Esophagus squamous epithelium (tissue), 5 donors: ENCODE results near the gene IQSEC1. TPM values are rescaled to one million over a fixed set of nuclear protein-coding genes. Genes with fewer than 3 reads are reported as not detected.

Experiments used
- DNase-seq: peaks from one replicate; lab custom pipeline; 2025; lab: John Stamatoyannopoulos, UW
- H3K27ac ChIP-seq, 4 donors: fragments of 200-600 bp; sonication (generic); one replicate each; pipeline ENCODE4 v1.5.1; 2016 to 2019; ENCODE audit warnings: mild to moderate bottlenecking in 1 of 4
- H3K27me3 ChIP-seq, 4 donors: fragments of 200-600 bp; sonication (generic); 1 replicate in 3 of 4; 2 replicates in 1 of 4; pipeline versions ENCODE4 v1.5.1 to v1.6.0; 2017 to 2021; ENCODE audit warnings: antibody characterized with exemption in 1 of 4
- H3K36me3 ChIP-seq, 3 donors: fragments of 200-600 bp; sonication (generic); one replicate each; pipeline ENCODE4 v1.5.1; 2016 to 2019
- H3K4me1 ChIP-seq, 3 donors: fragments of 200-600 bp; sonication (generic); one replicate each; pipeline ENCODE4 v1.5.1; 2017 to 2019
- H3K4me3 ChIP-seq, 4 donors: fragments of 200-600 bp; sonication (generic); 1 replicate in 3 of 4; 2 replicates in 1 of 4; pipeline ENCODE4 v1.5.1; 2016 to 2019; ENCODE audit warnings: mild to moderate bottlenecking in 2 of 4, moderate library complexity in 1 of 4
- H3K9me3 ChIP-seq, 3 donors: fragments of 200-600 bp; sonication (generic); one replicate each; pipeline ENCODE4 v1.5.1; 2016 to 2019
- POLR2A ChIP-seq, 4 donors: fragments of 450-650 bp; IDR thresholded peaks; one replicate each; pipeline ENCODE4 v1.6.1; 2017; ENCODE audit warnings: antibody characterized with exemption in 4 of 4, mild to moderate bottlenecking in 4 of 4, moderate library complexity in 3 of 4
- WGBS, 2 donors: methylation state at CpG; one replicate each; pipeline ENCODE4 v1.1.5; 2018; 5-methylcytosine and 5-hydroxymethylcytosine counted together
- intact Hi-C: fragments of 100-400 bp; cut with DNase I; formaldehyde crosslinking; loops from one replicate; pipeline ENCODE4 v1.15.0; 2022
- total RNA-seq, 4 donors: library from RNA; depleted of rRNA; stranded (reverse); fragments of >200 nt; gene quantifications; one replicate each; pipeline ENCODE4 v1.1.0, GENCODE V29; 2016
- TF ChIP-seq, protein P1 (sequence below), 6 experiments: fragments of 450-650 bp in 4 of 6; fragments of 200-600 bp in 2 of 6; sonication (generic) in 2 of 6; IDR thresholded peaks; one replicate each; pipeline ENCODE4 v1.5.1; 2016 to 2019; ENCODE audit warnings: antibody characterized with exemption in 6 of 6, mild to moderate bottlenecking in 4 of 6, moderate library complexity in 4 of 6
- donor health status: DM: yes; HTN: yes; CAD: no.

IQSEC1 gene
- total RNA-seq, 4 donors from 2014 or later = 7.3 to 27.1 (median 10.7) TPM

DNA sequence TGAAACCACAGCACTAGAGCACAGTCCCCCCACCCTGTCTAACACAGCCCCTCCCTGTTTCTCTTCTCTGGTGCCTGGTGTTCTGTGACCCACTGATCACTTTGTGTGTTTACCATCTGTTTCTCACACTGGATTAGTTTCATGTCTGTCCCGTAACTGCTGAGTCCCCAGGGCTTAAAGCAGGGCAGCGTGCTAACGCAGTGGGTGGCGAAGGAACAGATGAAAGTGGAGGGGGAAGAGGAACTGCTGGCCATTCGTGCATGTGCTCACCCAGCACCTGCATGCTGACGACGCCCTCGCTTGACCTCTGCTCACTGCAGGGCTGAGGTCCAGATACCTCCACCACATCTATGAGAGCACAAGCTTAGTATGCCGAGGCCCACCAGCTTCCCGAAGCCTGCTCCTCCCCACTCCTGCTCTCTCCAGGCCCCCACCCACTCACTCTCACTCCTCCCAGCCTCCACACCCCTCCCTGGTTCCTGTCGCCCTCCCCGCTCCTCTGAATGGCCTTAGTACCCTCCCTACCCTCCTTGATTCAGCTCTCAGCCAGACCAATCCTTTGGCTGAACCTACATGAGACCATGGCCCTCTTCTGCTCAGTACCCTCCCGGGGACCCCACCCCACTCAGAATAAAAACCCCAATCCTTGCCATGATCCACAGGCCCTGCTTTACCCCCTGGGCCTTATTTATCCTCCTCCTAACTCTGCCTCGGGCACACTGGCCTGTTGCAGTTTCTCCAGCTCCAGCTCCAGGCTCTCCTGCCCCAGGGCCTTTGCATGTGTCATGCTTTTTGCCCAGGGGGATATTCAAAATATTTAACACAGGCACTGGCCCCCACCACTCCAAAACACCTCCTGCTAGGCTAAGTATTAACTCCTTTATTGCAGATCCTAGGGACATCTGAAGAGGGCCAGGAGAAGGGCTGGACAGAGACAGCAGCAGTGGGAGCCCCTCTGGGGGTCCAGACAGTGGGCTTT lies 15.1 kb upstream of the IQSEC1 start:
- Histone ChIP-seq H3K4me3 (no peak overlapping the region), H3K4me1 (peaks cover 0 to 11% (median 9%) of the 10 kb centered on the region in 3 donors), H3K9me3 (no peaks in the 10 kb centered on the region), H3K27me3 (no peaks in the 10 kb centered on the region), H3K27ac (no peak overlapping the region), H3K36me3 (no peaks in the 10 kb centered on the region)
- WGBS, 2 donors = 83 to 85% methylated on average over 14 of the region's 14 CpGs
- DNase-seq = no peak
- intact Hi-C loops = no loop called here
- TF ChIP-seq, protein P1, sequence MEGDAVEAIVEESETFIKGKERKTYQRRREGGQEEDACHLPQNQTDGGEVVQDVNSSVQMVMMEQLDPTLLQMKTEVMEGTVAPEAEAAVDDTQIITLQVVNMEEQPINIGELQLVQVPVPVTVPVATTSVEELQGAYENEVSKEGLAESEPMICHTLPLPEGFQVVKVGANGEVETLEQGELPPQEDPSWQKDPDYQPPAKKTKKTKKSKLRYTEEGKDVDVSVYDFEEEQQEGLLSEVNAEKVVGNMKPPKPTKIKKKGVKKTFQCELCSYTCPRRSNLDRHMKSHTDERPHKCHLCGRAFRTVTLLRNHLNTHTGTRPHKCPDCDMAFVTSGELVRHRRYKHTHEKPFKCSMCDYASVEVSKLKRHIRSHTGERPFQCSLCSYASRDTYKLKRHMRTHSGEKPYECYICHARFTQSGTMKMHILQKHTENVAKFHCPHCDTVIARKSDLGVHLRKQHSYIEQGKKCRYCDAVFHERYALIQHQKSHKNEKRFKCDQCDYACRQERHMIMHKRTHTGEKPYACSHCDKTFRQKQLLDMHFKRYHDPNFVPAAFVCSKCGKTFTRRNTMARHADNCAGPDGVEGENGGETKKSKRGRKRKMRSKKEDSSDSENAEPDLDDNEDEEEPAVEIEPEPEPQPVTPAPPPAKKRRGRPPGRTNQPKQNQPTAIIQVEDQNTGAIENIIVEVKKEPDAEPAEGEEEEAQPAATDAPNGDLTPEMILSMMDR (IDR thresholded peaks at IDR 0.05) = no peak
- no peak for TF ChIP-seq POLR2A (IDR thresholded peaks at IDR 0.05)

DNA sequence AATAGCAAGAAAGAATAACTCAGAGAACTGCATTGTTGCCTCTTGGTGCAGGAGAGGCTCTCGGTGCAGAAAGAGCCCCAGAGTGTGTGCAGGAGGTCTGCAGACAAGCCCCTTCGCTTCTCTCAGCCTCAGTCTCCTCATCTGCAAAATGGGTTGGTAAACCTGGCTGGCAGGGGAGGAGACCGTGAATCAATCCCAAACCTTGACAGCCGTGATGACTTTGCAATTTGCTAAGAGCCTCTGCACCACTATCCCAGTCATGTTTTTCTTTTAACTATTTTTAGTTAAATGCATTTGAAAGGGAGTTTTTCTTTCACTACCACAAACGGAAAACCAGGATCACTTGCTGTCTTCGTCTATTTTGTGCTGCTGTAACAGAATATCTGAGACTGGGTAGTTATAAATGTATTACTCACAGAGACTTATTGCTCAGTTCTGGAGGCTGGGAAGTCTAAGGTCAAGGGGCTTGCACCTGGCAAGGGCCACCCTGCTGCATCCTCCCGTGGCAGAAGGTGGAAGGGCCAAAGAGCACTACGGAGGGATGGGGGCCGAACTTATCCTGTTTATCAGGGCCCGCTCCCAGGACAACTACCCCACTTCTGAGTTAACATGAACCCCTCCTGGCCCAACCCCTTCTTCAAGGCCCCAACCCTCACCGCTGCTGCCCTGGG lies 14.2 kb upstream of the IQSEC1 start:
- Histone ChIP-seq H3K9me3 (no peaks in the 10 kb centered on the region), H3K36me3 (no peaks in the 10 kb centered on the region), H3K4me1 (peaks cover 0 to 7% (median 6%) of the 10 kb centered on the region in 3 donors), H3K4me3 (no peak overlapping the region), H3K27me3 (no peaks in the 10 kb centered on the region), H3K27ac (no peak overlapping the region)
- no peak for TF ChIP-seq POLR2A (IDR thresholded peaks at IDR 0.05)
- TF ChIP-seq, protein P1 (IDR thresholded peaks at IDR 0.05) = no peak
- no peak for DNase-seq
- WGBS, 2 donors = 70 to 76% methylated on average over 11 of the region's 11 CpGs
- intact Hi-C loops = no loop called here

DNA sequence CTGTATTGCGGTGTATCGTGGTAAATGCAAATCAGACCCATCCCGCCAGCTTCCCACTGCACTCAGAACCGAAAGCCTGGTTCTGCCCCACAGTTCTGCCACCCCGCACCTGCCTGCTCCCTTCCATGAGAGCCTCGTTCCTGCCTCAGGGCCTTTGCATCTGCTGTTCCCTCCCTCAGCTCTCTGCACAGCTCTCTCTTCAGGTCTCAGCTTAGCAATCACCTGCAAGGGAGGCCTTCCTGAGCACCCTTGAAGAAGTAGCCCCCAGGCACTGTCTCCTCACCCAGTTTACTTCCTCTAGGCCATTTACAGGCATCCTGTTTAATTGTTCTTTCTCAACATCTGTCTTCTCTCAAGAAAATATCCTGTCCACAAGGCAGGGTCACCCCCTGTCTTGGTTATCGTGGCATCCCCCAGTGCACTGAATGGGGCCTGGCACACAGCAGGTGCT lies 13.3 kb upstream of the IQSEC1 start:
- 83 to 88% methylated on average over 7 of the region's 7 CpGs for WGBS, 2 donors
- intact Hi-C loops = no loop called here

DNA sequence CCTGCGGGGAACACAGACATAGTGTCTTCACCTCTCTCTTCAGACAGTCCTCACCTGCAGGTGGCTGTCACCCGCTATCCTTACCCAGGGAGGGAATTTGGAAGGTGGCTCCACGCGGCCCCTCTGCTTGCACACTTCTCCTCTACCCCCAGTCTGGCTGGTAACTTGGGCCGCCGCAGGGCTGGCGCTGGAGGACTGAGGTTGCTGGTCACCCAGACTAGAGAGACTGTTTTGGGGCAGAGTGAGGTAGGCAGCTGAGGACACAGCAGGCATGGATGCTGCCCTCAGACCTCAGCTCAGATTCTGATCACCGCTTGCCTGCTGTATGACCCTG lies 12.6 kb upstream of the IQSEC1 start:
- 80% methylated on average over 1 of the region's 8 CpGs; no CpG with 5 or more reads in 1 of the 2 donors for WGBS, 2 donors
- TF ChIP-seq POLR2A (IDR thresholded peaks at IDR 0.05) = no peak
- TF ChIP-seq, protein P1 (IDR thresholded peaks at IDR 0.05) = no peak
- no peak overlapping the region for H3K4me3 ChIP-seq

More for the DNA sequence above, 13.3 kb upstream of the IQSEC1 start:
- Histone ChIP-seq H3K4me3 (no peak overlapping the region), H3K27ac (no peak overlapping the region), H3K27me3 (no peaks in the 10 kb centered on the region), H3K9me3 (no peaks in the 10 kb centered on the region), H3K4me1 (no peaks in the 10 kb centered on the region), H3K36me3 (no peaks in the 10 kb centered on the region)
- no peak for DNase-seq
- TF ChIP-seq, protein P1 (IDR thresholded peaks at IDR 0.05) = no peak
- no peak for TF ChIP-seq POLR2A (IDR thresholded peaks at IDR 0.05)

More for the DNA sequence above, 12.6 kb upstream of the IQSEC1 start:
- intact Hi-C loops = no loop called here
- H3K9me3 ChIP-seq = no peaks in the 10 kb centered on the region
- H3K27ac ChIP-seq = no peak overlapping the region
- DNase-seq = no peak
- H3K27me3 ChIP-seq = no peaks in the 10 kb centered on the region
- H3K36me3 ChIP-seq = no peaks in the 10 kb centered on the region
- H3K4me1 ChIP-seq = no peaks in the 10 kb centered on the region
